Thyroid gland (tissue), 4 donors: ENCODE results near the gene UGT1A7.

Experiments used
- CTCF ChIP-seq, 6 experiments: fragments of 200-600 bp in 3 of 6; fragments of 450-650 bp in 3 of 6; sonication (generic) in 3 of 6; IDR thresholded peaks; one replicate each; pipeline ENCODE4 v1.5.1; 2016 to 2019; ENCODE audit warnings: antibody characterized with exemption in 6 of 6, mild to moderate bottlenecking in 2 of 6, inconsistent platforms in 1 of 6, moderate library complexity in 1 of 6
- POLR2A ChIP-seq, 2 donors: fragments of 450-650 bp; IDR thresholded peaks; one replicate each; pipeline ENCODE4 v1.6.1; 2017; ENCODE audit warnings: antibody characterized with exemption in 2 of 2, mild to moderate bottlenecking in 2 of 2, moderate library complexity in 1 of 2

GRCh38 chr2:233810385-233810784 lies 128.7 kb downstream of the UGT1A7 start:
- no peak for TF ChIP-seq POLR2A (IDR thresholded peaks at IDR 0.05)
- no peak for TF ChIP-seq CTCF (IDR thresholded peaks at IDR 0.05)
